Transverse colon (tissue), 4 donors: Measurements from ENCODE around the gene MXI1. TPM values are rescaled to one million over a fixed set of nuclear protein-coding genes. Genes with fewer than 3 reads are reported as not detected.

Experiments
- DNase-seq: peaks from one replicate; pipeline ENCODE4 v3.0.0-alpha.2; 2019
- H3K27ac ChIP-seq, 4 donors: fragments of 200-600 bp; sonication (generic); 2 replicates each; pipeline ENCODE4 v1.5.1; 2016 to 2018; ENCODE audit warnings: inconsistent platforms in 4 of 4
- H3K27me3 ChIP-seq: fragments of 200-600 bp; sonication (generic); 2 replicates; pipeline ENCODE4 v1.5.1; 2017; ENCODE audit warnings: inconsistent platforms
- H3K36me3 ChIP-seq, 4 donors: fragments of 200-600 bp; sonication (generic); 2 replicates each; pipeline ENCODE4 v1.5.1; 2017 to 2019; ENCODE audit warnings: inconsistent platforms in 4 of 4
- H3K4me1 ChIP-seq, 4 donors: fragments of 200-600 bp; sonication (generic); 2 replicates each; pipeline ENCODE4 v1.5.1; 2017 to 2020; ENCODE audit warnings: inconsistent platforms in 4 of 4
- H3K4me3 ChIP-seq, 4 donors: fragments of 200-600 bp; sonication (generic); 1 replicate in 1 of 4; 2 replicates in 3 of 4; pipeline versions ENCODE4 v1.5.1 to v1.6.1; 2017 to 2019; ENCODE audit warnings: inconsistent platforms in 4 of 4
- H3K9me3 ChIP-seq, 2 donors: fragments of 200-600 bp; sonication (generic); 2 replicates each; pipeline ENCODE4 v1.5.1; 2017 to 2019; ENCODE audit warnings: inconsistent platforms in 2 of 2
- CTCF ChIP-seq, 5 experiments: fragments of 200-600 bp in 3 of 5; fragments of 450-650 bp in 2 of 5; sonication (generic) in 3 of 5; IDR thresholded peaks; 1 replicate in 2 of 5; 2 replicates in 3 of 5; pipeline ENCODE4 v1.5.1; 2016 to 2017; ENCODE audit warnings: antibody characterized with exemption in 5 of 5, inconsistent platforms in 3 of 5, mild to moderate bottlenecking in 2 of 5, moderate library complexity in 1 of 5
- EP300 ChIP-seq: sonication (generic); formaldehyde crosslinking; IDR thresholded peaks from one replicate; pipeline ENCODE4 v1.6.1; 2017; ENCODE audit warnings: antibody characterized with exemption, low read depth
- POLR2A ChIP-seq: fragments of 450-650 bp; IDR thresholded peaks from one replicate; pipeline ENCODE4 v1.6.1; 2016; ENCODE audit warnings: antibody characterized with exemption, mild to moderate bottlenecking, moderate library complexity
- POLR2AphosphoS5 ChIP-seq, 3 donors: sonication (generic); formaldehyde crosslinking; IDR thresholded peaks; one replicate each; pipeline ENCODE4 v1.6.1; 2016; ENCODE audit warnings: antibody characterized with exemption in 3 of 3
- whole genome bisulfite sequencing, 2 donors: methylation state at CpG; one replicate each; pipeline ENCODE4 v1.1.5; 2018; ENCODE audit warnings: low coverage in 1 of 2; 5-methylcytosine and 5-hydroxymethylcytosine counted together
- in situ Hi-C, 4 donors: fragments of 200-750 bp; cut with MboI; loops; one replicate each; pipeline versions ENCODE4 v1.15.0 to v1.15.1; 2017; ENCODE audit warnings: low sequenced_read_pairs in 3 of 4, low pct_ligation_motif_present in 1 of 4, low pct_unique_long_range_greater_than_20kb in 1 of 4
- intact Hi-C: fragments of 100-400 bp; cut with DNase I; formaldehyde crosslinking; loops from one replicate; pipeline ENCODE4 v1.15.1; 2023; ENCODE audit warnings: low total_unique reads
- total RNA-seq, 4 donors: library from RNA; depleted of rRNA; stranded (reverse); fragments of >200 nt; gene quantifications; one replicate each; pipeline ENCODE4 v1.1.0, GENCODE V29; 2016

MXI1 gene
- total RNA-seq, 4 donors from 2014 or later: 44.8 to 96.5 (median 65.3) TPM

- intact Hi-C loops: loop anchor here (5.0 kb wide), 1 partner anchor 235 kb away; no protein-coding TSS in a partner anchor
- TF ChIP-seq POLR2AphosphoS5 (IDR thresholded peaks at IDR 0.05) (no peak), POLR2A (no peak), CTCF (IDR thresholded peaks at IDR 0.05) (no peak), EP300 (no peak)
- in situ Hi-C loops: loop anchor here (5.0 to 25.0 kb wide), 5 partner anchors 225 to 575 kb away; no protein-coding TSS in a partner anchor
- WGBS, 2 donors: 79% methylated on average over 2 of the region's 2 CpGs; no CpG with 5 or more reads in 1 of the 2 donors
- H3K27ac ChIP-seq: no peak overlapping the region
- DNase-seq: no peak
- no peaks in the 10 kb centered on the region for H3K36me3 ChIP-seq
- no peak overlapping the region for H3K4me3 ChIP-seq
- H3K9me3 ChIP-seq: no peaks in the 10 kb centered on the region
- H3K4me1 ChIP-seq: peaks cover 0 to 11% (median 2%) of the 10 kb centered on the region in 4 donors
- peaks cover 23% of the 10 kb centered on the region for H3K27me3 ChIP-seq
Measured at GRCh38 chr10:110312206-110312605, 104.8 kb downstream of the MXI1 start.

GRCh38 chr10:110313674-110314073 is 106.3 kb downstream of the MXI1 start:
- in situ Hi-C loops (loop anchor here (5.0 to 25.0 kb wide), 5 partner anchors 224 to 574 kb away; no protein-coding TSS in a partner anchor), intact Hi-C loops (loop anchor here (5.0 kb wide), 1 partner anchor 234 kb away; no protein-coding TSS in a partner anchor)
- Histone ChIP-seq H3K4me3 (no peak overlapping the region), H3K4me1 (peaks cover 0 to 7% (median 2%) of the 10 kb centered on the region in 4 donors), H3K27me3 (peaks cover 23% of the 10 kb centered on the region), H3K9me3 (no peaks in the 10 kb centered on the region), H3K36me3 (no peaks in the 10 kb centered on the region), H3K27ac (no peak overlapping the region)
- TF ChIP-seq POLR2A: no peak
- TF ChIP-seq CTCF (IDR thresholded peaks at IDR 0.05): no peak
- no peak for TF ChIP-seq POLR2AphosphoS5 (IDR thresholded peaks at IDR 0.05)
- no peak for TF ChIP-seq EP300
- DNase-seq: no peak
- 50 to 56% methylated on average over 1 to 2 of the region's 2 CpGs for WGBS, 2 donors

GRCh38 chr10:110317866-110318850 is 110.8 kb downstream of the MXI1 start:
- peaks cover 9% of the 10 kb centered on the region for H3K27me3 ChIP-seq
- no peaks in the 10 kb centered on the region for H3K4me1 ChIP-seq
- no peaks in the 10 kb centered on the region for H3K36me3 ChIP-seq
- H3K9me3 ChIP-seq: peaks cover 0 to 9% of the 10 kb centered on the region in 2 donors
- in situ Hi-C loops (loop anchor here in 3 of 4 donors (10.0 to 25.0 kb wide), 3 partner anchors 219 to 569 kb away; no protein-coding TSS in a partner anchor), intact Hi-C loops (no loop called here)
- DNase-seq: no peak
- no peak overlapping the region for H3K27ac ChIP-seq
- 79 to 90% methylated on average over 4 to 14 of the region's 15 CpGs for WGBS, 2 donors
- no peak overlapping the region for H3K4me3 ChIP-seq
- TF ChIP-seq EP300 (no peak), CTCF (IDR thresholded peaks at IDR 0.05) (no peak), POLR2AphosphoS5 (IDR thresholded peaks at IDR 0.05) (no peak), POLR2A (no peak)
